ENCODE results near the gene HCFC1R1.

The HCFC1R1 gene

GRCh38 chr16:2991566-2992261, 32.0 kb downstream of the HCFC1R1 start:
- H3K4me2 ChIP-seq (ENCODE audit: low read length): no peak overlapping the region
- no peak overlapping the region for H2AFZ ChIP-seq (ENCODE audit: low read length)
- no peaks in the 10 kb centered on the region for H3K79me2 ChIP-seq (ENCODE audit: insufficient read depth, low read length)
- H3K9me3 ChIP-seq (ENCODE audit: low read length): no peaks in the 10 kb centered on the region
- no peaks in the 10 kb centered on the region for H3K36me3 ChIP-seq (ENCODE audit: insufficient read depth, low read length)
- H3K27me3 ChIP-seq (ENCODE audit: insufficient read depth, low read length): peaks cover under 1% of the 10 kb centered on the region; the same call in 1 of the 2 replicates
- H3K27ac ChIP-seq (ENCODE audit: low read depth, low read length, poor library complexity, severe bottlenecking): no peak overlapping the region
- H3K9ac ChIP-seq (ENCODE audit: low read length): no peak overlapping the region
- no peaks in the 10 kb centered on the region for H3K9me2 ChIP-seq (ENCODE audit: low read depth, low read length)
- H3K4me3 ChIP-seq (ENCODE audit: low read depth, low read length, poor library complexity, severe bottlenecking): no peak overlapping the region
- H3K4me1 ChIP-seq (ENCODE audit: insufficient read depth, low read length, severe bottlenecking): no peaks in the 10 kb centered on the region
- no peak for TF ChIP-seq EZH2 (IDR thresholded peaks at IDR 0.05; ENCODE audit: borderline replicate concordance, low read length)
- TF ChIP-seq, protein P1, sequence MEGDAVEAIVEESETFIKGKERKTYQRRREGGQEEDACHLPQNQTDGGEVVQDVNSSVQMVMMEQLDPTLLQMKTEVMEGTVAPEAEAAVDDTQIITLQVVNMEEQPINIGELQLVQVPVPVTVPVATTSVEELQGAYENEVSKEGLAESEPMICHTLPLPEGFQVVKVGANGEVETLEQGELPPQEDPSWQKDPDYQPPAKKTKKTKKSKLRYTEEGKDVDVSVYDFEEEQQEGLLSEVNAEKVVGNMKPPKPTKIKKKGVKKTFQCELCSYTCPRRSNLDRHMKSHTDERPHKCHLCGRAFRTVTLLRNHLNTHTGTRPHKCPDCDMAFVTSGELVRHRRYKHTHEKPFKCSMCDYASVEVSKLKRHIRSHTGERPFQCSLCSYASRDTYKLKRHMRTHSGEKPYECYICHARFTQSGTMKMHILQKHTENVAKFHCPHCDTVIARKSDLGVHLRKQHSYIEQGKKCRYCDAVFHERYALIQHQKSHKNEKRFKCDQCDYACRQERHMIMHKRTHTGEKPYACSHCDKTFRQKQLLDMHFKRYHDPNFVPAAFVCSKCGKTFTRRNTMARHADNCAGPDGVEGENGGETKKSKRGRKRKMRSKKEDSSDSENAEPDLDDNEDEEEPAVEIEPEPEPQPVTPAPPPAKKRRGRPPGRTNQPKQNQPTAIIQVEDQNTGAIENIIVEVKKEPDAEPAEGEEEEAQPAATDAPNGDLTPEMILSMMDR (IDR thresholded peaks at IDR 0.05; ENCODE audit: low read length): no peak
- H4K20me1 ChIP-seq (ENCODE audit: insufficient read depth, low read length): no peaks in the 10 kb centered on the region
- no peaks in the 10 kb centered on the region for H3F3A ChIP-seq (ENCODE audit: insufficient read depth, low read length)

- TF ChIP-seq, protein P1 (IDR thresholded peaks at IDR 0.05; ENCODE audit: low read length): no peak
- no peak for TF ChIP-seq EZH2 (IDR thresholded peaks at IDR 0.05; ENCODE audit: borderline replicate concordance, low read length)
- peaks cover 3% of the 10 kb centered on the region; the same call in 1 of the 2 replicates for H3K27me3 ChIP-seq (ENCODE audit: insufficient read depth, low read length)
- no peaks in the 10 kb centered on the region for H4K20me1 ChIP-seq (ENCODE audit: insufficient read depth, low read length)
- H3K9ac ChIP-seq (ENCODE audit: low read length): no peak overlapping the region
- H3K79me2 ChIP-seq (ENCODE audit: insufficient read depth, low read length): no peaks in the 10 kb centered on the region
- no peaks in the 10 kb centered on the region for H3F3A ChIP-seq (ENCODE audit: insufficient read depth, low read length)
- no peaks in the 10 kb centered on the region for H3K9me3 ChIP-seq (ENCODE audit: low read length)
- H3K4me2 ChIP-seq (ENCODE audit: low read length): no peak overlapping the region
- no peak overlapping the region for H3K27ac ChIP-seq (ENCODE audit: low read depth, low read length, poor library complexity, severe bottlenecking)
- H2AFZ ChIP-seq (ENCODE audit: low read length): no peak overlapping the region
- no peak overlapping the region for H3K4me3 ChIP-seq (ENCODE audit: low read depth, low read length, poor library complexity, severe bottlenecking)
- no peaks in the 10 kb centered on the region for H3K4me1 ChIP-seq (ENCODE audit: insufficient read depth, low read length, severe bottlenecking)
- H3K9me2 ChIP-seq (ENCODE audit: low read depth, low read length): no peaks in the 10 kb centered on the region
- no peaks in the 10 kb centered on the region for H3K36me3 ChIP-seq (ENCODE audit: insufficient read depth, low read length)
Measured at GRCh38 chr16:2990891-2991290, 32.9 kb downstream of the HCFC1R1 start.

DNA sequence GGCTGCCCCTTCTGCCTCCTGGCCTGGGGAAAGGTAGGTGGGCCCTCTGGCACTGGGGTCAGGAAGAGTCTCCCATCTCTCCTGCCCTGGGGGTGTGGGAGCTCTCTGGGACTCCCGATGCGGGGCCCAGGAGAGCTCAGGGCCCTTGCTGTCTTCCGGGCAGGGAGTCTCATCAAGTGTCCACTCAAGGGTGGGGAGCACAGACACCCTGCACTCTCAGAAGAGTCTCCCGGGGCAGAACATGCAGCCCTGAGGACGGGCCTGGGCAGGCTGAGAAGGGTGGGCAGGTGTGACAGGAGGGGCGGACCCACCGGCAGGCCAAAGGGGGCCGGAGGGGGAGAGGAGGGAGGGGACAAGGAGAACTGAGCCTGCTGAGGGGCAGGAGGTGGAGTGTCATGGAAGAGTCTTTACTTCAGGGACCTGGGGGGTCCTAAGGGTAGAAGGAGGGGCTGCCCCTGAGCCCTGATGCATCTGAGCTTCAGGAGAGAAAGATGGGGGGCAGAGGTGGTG, 35.1 kb downstream of the HCFC1R1 start:
- H3K27ac ChIP-seq (ENCODE audit: low read depth, low read length, poor library complexity, severe bottlenecking): no peak overlapping the region
- TF ChIP-seq, protein P1 (IDR thresholded peaks at IDR 0.05; ENCODE audit: low read length): no peak
- TF ChIP-seq EZH2 (IDR thresholded peaks at IDR 0.05; ENCODE audit: borderline replicate concordance, low read length): no peak
- no peaks in the 10 kb centered on the region for H3K9me3 ChIP-seq (ENCODE audit: low read length)
- H3K9ac ChIP-seq (ENCODE audit: low read length): no peak overlapping the region
- H3F3A ChIP-seq (ENCODE audit: insufficient read depth, low read length): no peaks in the 10 kb centered on the region
- H3K27me3 ChIP-seq (ENCODE audit: insufficient read depth, low read length): peaks cover 3% of the 10 kb centered on the region; the same call in 1 of the 2 replicates
- no peak overlapping the region for H2AFZ ChIP-seq (ENCODE audit: low read length)
- H3K36me3 ChIP-seq (ENCODE audit: insufficient read depth, low read length): no peaks in the 10 kb centered on the region
- no peaks in the 10 kb centered on the region for H3K79me2 ChIP-seq (ENCODE audit: insufficient read depth, low read length)
- no peak overlapping the region for H3K4me3 ChIP-seq (ENCODE audit: low read depth, low read length, poor library complexity, severe bottlenecking)
- H3K4me1 ChIP-seq (ENCODE audit: insufficient read depth, low read length, severe bottlenecking): peaks cover 5% of the 10 kb centered on the region
- no peak overlapping the region for H3K4me2 ChIP-seq (ENCODE audit: low read length)
- H3K9me2 ChIP-seq (ENCODE audit: low read depth, low read length): no peaks in the 10 kb centered on the region
- no peaks in the 10 kb centered on the region for H4K20me1 ChIP-seq (ENCODE audit: insufficient read depth, low read length)

All from OCI-LY1 (cell line).